Endothelial cell of hepatic sinusoid (primary cell): ENCODE measurements around the gene SMIM41.
"Not testable (repeated sequence)": the region's sequence is repeated elsewhere in the genome, so short reads cannot be mapped to it uniquely, and the experiment has no call there.

Source experiments
- in situ Hi-C: cut with HindIII; loops from 2 replicates; pipeline ENCODE4 v1.10.0; 2017; ENCODE audit warnings: low sequenced_read_pairs

The SMIM41 gene

DNA sequence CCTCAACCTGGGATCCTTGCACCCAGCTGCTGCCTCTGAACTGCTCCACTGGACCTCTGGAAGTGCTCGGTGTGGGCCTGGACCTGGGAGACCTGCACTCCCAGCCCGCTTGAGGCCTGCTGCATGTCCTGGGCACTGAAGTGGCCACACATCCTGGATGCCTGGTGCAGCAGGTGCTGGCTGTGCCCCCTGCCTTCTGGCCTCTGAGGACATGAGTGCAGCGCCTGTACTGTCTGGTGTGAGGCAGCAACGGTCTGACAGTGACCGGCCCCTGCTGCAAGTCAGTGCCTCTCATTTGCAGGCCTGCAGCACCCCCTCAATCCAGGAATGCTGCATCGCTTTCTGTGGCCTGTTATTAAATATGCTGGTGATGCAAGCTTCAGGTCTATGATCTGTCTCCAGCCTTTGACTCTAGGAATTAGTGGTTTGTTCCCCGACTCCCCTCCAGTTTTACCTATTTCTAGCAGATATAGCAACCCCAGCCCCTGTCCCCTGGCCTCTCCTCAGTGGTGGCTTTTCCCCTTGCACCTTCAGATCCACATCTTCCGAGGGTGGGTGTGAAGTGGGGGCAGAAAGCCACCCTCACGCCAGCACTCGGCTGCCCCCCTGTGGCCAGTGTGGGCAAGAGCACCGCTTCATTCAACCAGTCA, 3.6 kb downstream of the SMIM41 start:
- in situ Hi-C loops: loop anchor here (5.0 kb wide), 1 partner anchor 34 kb away; no protein-coding TSS in a partner anchor

- in situ Hi-C loops: loop anchor here (5.0 kb wide), 1 partner anchor 34 kb away; no protein-coding TSS in a partner anchor
These were observed 4.1 kb downstream of the SMIM41 start for GRCh38 chr12:52083638-52083996.

- in situ Hi-C loops: loop anchor here (5.0 kb wide), 1 partner anchor 33 kb away; no protein-coding TSS in a partner anchor
These were observed 5.2 kb downstream of the SMIM41 start for GRCh38 chr12:52084491-52085231.

GRCh38 chr12:52085682-52086180, 6.2 kb downstream of the SMIM41 start:
- in situ Hi-C loops: no loop called here

DNA sequence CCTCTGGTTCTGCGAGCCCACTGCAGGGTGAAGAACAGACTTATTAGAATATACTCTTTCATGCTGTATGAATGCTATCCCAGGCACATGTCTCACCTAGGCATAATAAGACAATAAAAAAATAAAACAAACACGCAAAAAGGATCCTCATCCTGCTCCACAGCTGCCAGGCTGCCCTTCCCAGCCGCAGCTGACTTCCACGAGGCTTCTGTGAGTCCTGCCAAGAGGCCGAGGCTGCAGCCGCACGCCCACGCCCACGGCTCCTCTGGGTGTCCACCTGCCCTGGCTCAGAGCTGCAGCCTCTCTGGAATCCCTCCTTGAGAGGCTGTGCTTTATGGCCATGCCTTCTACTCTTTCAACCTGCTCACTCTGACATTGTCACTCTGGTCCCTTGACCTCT, 6.9 kb downstream of the SMIM41 start:
- in situ Hi-C loops: no loop called here

DNA sequence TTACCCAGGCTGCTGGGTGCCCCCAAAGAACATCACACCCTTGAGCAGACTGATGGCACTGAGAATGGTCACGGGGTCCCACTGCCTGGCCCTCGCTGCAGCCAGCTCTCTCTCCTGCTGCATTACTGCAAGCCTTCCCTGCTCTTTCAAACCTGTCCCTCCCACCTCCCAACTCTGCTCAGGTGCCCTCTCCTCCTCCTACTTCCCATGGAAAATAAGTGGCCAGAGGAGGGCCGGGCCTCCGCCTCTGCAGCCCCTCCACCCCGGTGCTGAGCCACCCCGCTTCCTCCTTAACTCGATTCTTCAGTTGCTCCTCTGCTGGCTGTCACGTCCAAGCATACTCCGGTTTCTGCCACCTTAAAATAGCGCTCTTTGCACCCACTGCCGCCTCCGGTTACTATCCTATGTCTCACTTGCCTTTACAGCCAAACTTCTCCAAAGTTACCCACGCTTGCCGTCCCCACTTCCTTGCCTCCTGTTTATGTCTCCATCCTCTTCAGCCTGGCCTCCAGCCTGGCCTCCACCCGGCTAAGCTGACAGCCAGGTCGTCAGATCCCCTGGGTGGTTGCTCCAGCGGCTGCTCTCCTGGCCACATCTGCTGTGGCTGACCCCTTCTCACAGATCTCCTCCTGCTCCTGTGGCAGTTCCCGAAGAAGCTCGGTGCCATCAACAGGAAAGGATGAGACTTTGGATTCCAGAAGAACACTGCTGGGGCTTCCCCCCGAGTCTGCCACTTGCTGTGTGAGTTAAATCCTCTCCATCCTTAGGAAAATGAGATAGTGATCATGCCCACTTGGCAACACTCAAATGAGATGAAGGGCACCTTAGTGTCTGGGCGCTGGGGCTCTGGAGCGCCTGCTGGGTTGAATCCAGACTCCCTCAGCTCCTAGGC, 7.7 kb downstream of the SMIM41 start:
- in situ Hi-C loops: no loop called here

GRCh38 chr12:52087961-52088820, 8.7 kb downstream of the SMIM41 start:
- in situ Hi-C loops: no loop called here

DNA sequence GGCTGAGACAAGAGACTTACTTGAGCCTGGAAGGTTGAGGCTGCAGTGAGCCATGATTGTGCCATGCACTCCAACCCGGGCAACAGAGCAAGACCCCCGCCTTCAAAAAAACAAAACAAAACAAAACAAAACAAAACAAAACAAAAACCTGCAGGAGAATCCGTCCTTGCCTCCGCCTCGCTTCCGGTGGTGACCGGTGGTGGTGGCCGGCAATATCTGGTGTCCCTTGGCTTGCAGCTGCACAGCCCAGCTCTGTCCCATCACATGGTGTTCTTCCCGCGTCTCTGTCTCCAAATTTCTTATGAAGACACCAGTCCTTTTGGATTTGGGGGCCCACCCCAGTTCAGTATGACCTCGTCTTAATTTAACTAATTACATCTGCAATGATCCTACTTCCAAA, 10.0 kb downstream of the SMIM41 start:
- in situ Hi-C loops: no loop called here

- in situ Hi-C loops: loop anchor here (5.0 kb wide), 4 partner anchors 47 to 123 kb away; no protein-coding TSS in a partner anchor
These were observed 10.8 kb downstream of the SMIM41 start for GRCh38 chr12:52090291-52090690.

DNA sequence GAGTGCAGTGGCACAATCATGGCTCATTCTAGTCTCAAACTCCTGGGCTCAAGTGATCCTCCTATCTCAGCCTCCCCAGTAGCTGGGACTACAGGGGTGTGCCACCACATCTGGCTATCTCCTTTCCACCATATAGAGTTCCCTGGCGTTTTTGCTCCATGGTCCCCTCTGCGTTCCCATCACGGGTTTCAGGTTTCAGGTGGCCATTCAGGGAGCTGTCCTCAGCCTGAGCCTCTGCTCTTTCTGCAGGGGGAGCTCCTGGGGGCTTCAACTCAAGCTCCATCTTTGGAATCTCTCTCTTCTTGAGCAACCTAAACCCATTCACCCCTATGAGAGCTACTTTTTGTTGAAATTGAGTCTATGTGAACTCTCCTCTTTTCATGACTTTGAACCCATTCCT, 11.6 kb downstream of the SMIM41 start:
- in situ Hi-C loops: loop anchor here (5.0 kb wide), 4 partner anchors 46 to 124 kb away; no protein-coding TSS in a partner anchor

DNA sequence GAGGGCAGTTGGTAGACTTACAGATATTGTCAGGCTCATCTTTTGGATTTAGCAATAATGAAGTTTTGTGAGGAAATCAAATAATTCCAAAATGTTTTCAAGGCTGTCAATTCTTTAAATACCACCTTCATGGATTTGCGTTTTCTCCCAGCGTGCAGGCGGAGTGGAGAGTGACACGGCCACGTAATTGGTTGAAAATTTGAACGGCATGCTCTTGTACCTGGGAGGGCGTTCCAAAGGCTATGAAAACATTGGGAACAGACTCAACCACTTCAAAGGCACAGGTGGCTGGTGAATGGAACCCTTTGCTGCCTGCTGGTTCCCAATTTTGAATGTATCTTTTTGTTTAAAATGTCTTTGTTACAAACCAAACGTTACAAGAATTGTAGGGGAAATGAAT, 12.4 kb downstream of the SMIM41 start:
- in situ Hi-C loops: loop anchor here (5.0 kb wide), 4 partner anchors 45 to 125 kb away; no protein-coding TSS in a partner anchor

- in situ Hi-C loops: loop anchor here (5.0 kb wide), 4 partner anchors 44 to 126 kb away; no protein-coding TSS in a partner anchor
These were observed 13.8 kb downstream of the SMIM41 start for GRCh38 chr12:52093346-52093745.

- in situ Hi-C loops: no loop called here
These were observed 17.0 kb downstream of the SMIM41 start for GRCh38 chr12:52096332-52097044.

- in situ Hi-C loops: no loop called here
These were observed 17.7 kb downstream of the SMIM41 start for GRCh38 chr12:52097045-52097666.

DNA sequence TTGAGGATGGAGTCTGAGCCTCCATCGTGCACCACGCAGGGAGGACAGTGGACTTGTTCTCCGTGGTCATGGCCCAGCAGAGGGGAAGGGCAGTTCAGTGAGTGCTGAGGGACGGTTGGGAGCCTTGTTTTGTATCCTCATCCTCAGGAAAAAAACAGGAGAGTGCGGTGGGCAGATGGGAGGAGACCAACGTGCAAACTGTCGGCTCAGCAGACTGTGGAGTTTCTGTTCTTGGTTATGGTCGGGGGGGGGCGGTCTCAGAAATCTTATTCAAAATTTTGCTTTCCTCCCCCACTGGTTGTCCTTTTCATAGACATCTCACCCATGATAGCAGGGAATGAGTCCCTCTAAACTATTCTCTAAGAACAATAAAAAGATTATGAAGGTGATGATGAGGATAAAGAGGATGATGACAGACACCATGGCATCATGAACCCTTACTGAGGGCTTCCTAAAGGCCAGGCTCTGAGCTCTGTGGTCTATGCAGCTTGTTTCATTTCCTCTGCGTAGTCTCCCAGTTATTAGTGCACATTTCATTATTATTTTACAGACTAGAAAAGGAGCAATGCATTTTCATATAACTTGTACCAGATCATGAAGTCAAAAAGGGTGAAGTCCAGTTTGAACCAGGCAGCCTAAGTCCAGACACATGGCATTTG, 25.1 kb downstream of the SMIM41 start:
- in situ Hi-C loops: not testable (repeated sequence)

- in situ Hi-C loops: loop anchor here (5.0 kb wide), 2 partner anchors 34 to 94 kb away; no protein-coding TSS in a partner anchor
These were observed 37.0 kb downstream of the SMIM41 start for GRCh38 chr12:52116222-52117125.

- in situ Hi-C loops: loop anchor here (5.0 kb wide), 2 partner anchors 36 to 96 kb away; no protein-coding TSS in a partner anchor
These were observed 38.4 kb downstream of the SMIM41 start for GRCh38 chr12:52117806-52118475.
